GM12878 (cell line): Measurements from ENCODE around the gene ABR.

ENCODE experiments used
- KLF5 ChIP-seq: fragments of 450-650 bp; IDR thresholded peaks from 2 replicates; pipeline ENCODE4 v1.6.1; 2014; ENCODE audit warnings: mild to moderate bottlenecking; ENCODE audit not compliant: partially characterized antibody
- POLR2AphosphoS5 ChIP-seq: IDR thresholded peaks from 2 replicates; pipeline ENCODE4 v1.6.1; 2011; ENCODE audit warnings: mild to moderate bottlenecking, low read length, inconsistent platforms

GRCh38 chr17:1008008-1008761, 171.6 kb downstream of the ABR start:
- TF ChIP-seq POLR2AphosphoS5: no peak
- TF ChIP-seq KLF5: no peak
